ENCODE data around the gene SLC24A2.

DNA sequence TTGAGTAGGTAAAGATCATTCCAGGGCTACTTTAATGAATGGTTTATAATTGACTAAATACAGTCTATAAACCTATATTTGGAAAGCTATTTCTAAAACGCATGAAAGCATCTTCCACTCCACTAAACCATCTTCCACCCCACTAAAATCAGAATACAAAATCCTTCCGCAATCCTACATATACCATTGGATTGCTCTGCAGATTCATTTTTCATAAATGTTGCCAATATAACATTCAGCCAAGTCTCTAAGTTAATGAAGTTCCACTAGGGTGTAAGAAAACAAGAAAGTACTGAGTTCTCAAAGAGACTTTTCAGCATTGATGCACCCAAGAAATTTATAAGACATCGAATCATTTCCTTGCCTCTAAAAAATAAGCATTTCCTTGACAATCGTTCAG lies 4.7 kb downstream of the SLC24A2 start:
- no peak for TF ChIP-seq CTCF (conservative IDR thresholded peaks at IDR 0.05)
- no peak for TF ChIP-seq ZFX (IDR thresholded peaks at IDR 0.05)
